ENCODE results near the gene C1QTNF12. TPM values are rescaled to one million over a fixed set of nuclear protein-coding genes. Genes with fewer than 3 reads are reported as not detected.

The C1QTNF12 gene
- total RNA-seq, 1 experiment from 2014 or later: 4.4 TPM

- Histone ChIP-seq H3K27me3 (replicated peaks; ENCODE audit: insufficient read depth, low read depth, low read length, poor library complexity) (no peaks in the 10 kb centered on the region), H3K27ac (ENCODE audit: low read depth, low read length, poor library complexity, severe bottlenecking) (no peak overlapping the region), H3K36me3 (ENCODE audit: insufficient read depth, low read length, poor library complexity, severe bottlenecking) (no peaks in the 10 kb centered on the region), H3K9me3 (ENCODE audit: low read depth, low read length, poor library complexity, severe bottlenecking) (no peaks in the 10 kb centered on the region), H3K4me1 (ENCODE audit: insufficient read depth, low read length, poor library complexity, severe bottlenecking) (no peaks in the 10 kb centered on the region), H3K4me3 (ENCODE audit: low read depth, low read length, poor library complexity, severe bottlenecking) (no peak overlapping the region)
- intact Hi-C loops (cut with micrococcal nuclease; ENCODE audit: unreplicated experiment): no loop called here
- BruUV-seq (replicated peaks): no TSS peak
- ChIA-PET POLR2A (ENCODE audit: low non-redundant PET) (no interaction called here), CTCF (no interaction called here)
- no peak for TF ChIP-seq CTCF (conservative IDR thresholded peaks at IDR 0.05; ENCODE audit: low read depth, low read length)
- no peak for TF ChIP-seq EZH2 (IDR thresholded peaks at IDR 0.05; ENCODE audit: borderline replicate concordance, low read depth, low read length, poor library complexity, severe bottlenecking)
- no peak for DNase-seq (ENCODE audit: low spot score)
These were observed 2.7 kb downstream of the C1QTNF12 start for GRCh38 chr1:1243807-1244191.

DNA sequence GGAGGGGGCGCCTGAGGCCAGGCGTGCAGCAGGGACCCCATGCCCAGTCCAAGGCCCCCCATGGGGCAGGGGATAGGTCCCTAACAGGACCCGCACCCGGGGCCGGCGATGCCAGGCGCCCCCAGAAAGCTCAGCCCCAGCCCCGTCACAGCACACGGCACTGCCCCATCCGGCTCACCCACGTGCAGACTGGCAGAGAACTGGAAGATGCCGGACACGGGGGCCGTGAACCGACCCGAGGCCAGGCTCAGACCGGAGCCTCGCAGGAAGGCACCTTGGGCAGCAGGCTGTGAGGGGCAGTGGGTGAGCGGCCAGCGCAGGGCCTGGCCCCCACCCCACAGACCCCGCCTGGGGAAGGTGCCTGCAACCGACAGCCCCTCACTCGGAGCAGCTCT, 3.3 kb downstream of the C1QTNF12 start:
- intact Hi-C loops (cut with micrococcal nuclease; ENCODE audit: unreplicated experiment): no loop called here
- Histone ChIP-seq H3K4me3 (ENCODE audit: low read depth, low read length, poor library complexity, severe bottlenecking) (no peak overlapping the region), H3K36me3 (ENCODE audit: insufficient read depth, low read length, poor library complexity, severe bottlenecking) (no peaks in the 10 kb centered on the region), H3K27ac (ENCODE audit: low read depth, low read length, poor library complexity, severe bottlenecking) (no peak overlapping the region), H3K27me3 (replicated peaks; ENCODE audit: insufficient read depth, low read depth, low read length, poor library complexity) (no peaks in the 10 kb centered on the region), H3K9me3 (ENCODE audit: low read depth, low read length, poor library complexity, severe bottlenecking) (no peaks in the 10 kb centered on the region), H3K4me1 (ENCODE audit: insufficient read depth, low read length, poor library complexity, severe bottlenecking) (no peaks in the 10 kb centered on the region)
- no TSS peak for BruUV-seq (replicated peaks)
- ChIA-PET POLR2A (ENCODE audit: low non-redundant PET) (no interaction called here), CTCF (no interaction called here)
- no peak for TF ChIP-seq EZH2 (IDR thresholded peaks at IDR 0.05; ENCODE audit: borderline replicate concordance, low read depth, low read length, poor library complexity, severe bottlenecking)
- no peak for TF ChIP-seq CTCF (conservative IDR thresholded peaks at IDR 0.05; ENCODE audit: low read depth, low read length)
- DNase-seq (ENCODE audit: low spot score): no peak

- CTCF ChIA-PET: interaction anchor here (0.5 kb wide), 1 partner anchor 266 kb away, joined by 4 read pairs; no protein-coding TSS in a partner anchor
- Histone ChIP-seq H3K36me3 (ENCODE audit: insufficient read depth, low read length, poor library complexity, severe bottlenecking) (no peaks in the 10 kb centered on the region), H3K4me1 (ENCODE audit: insufficient read depth, low read length, poor library complexity, severe bottlenecking) (no peaks in the 10 kb centered on the region), H3K27ac (ENCODE audit: low read depth, low read length, poor library complexity, severe bottlenecking) (no peak overlapping the region), H3K27me3 (replicated peaks; ENCODE audit: insufficient read depth, low read depth, low read length, poor library complexity) (no peaks in the 10 kb centered on the region), H3K4me3 (ENCODE audit: low read depth, low read length, poor library complexity, severe bottlenecking) (no peak overlapping the region), H3K9me3 (ENCODE audit: low read depth, low read length, poor library complexity, severe bottlenecking) (no peaks in the 10 kb centered on the region)
- POLR2A ChIA-PET (ENCODE audit: low non-redundant PET): no interaction called here
- no peak for TF ChIP-seq EZH2 (IDR thresholded peaks at IDR 0.05; ENCODE audit: borderline replicate concordance, low read depth, low read length, poor library complexity, severe bottlenecking)
- no peak for TF ChIP-seq CTCF (conservative IDR thresholded peaks at IDR 0.05; ENCODE audit: low read depth, low read length)
- no peak for DNase-seq (ENCODE audit: low spot score)
- no TSS peak for BruUV-seq (replicated peaks)
- intact Hi-C loops (cut with micrococcal nuclease; ENCODE audit: unreplicated experiment): no loop called here
These were observed 3.9 kb downstream of the C1QTNF12 start for GRCh38 chr1:1242461-1243265.

Data from A673 (cell line).